CD1c-positive myeloid dendritic cell (primary cell): ENCODE data around the gene TSHZ2.
A peak's percentile ranks its signal among the peaks of the same experiment; 100 is the strongest.

Experiments used
- DNase-seq: peaks from one replicate; pipeline ENCODE4 v3.0.0-alpha.2; 2016; ENCODE audit errors: extremely low spot score

TSHZ2 gene

GRCh38 chr20:53208110-53208832 lies 236.1 kb downstream of the TSHZ2 start:
- DNase-seq = no peak

- no peak for DNase-seq
Measured at GRCh38 chr20:53210041-53210440, 237.9 kb downstream of the TSHZ2 start.

- no peak for DNase-seq
Measured at GRCh38 chr20:53210931-53211330, 238.8 kb downstream of the TSHZ2 start.

- no peak for DNase-seq
Measured at GRCh38 chr20:53212018-53212417, 239.9 kb downstream of the TSHZ2 start.

GRCh38 chr20:53214392-53214791 lies 242.2 kb downstream of the TSHZ2 start:
- DNase-seq = no peak

GRCh38 chr20:53215166-53215565 lies 243.0 kb downstream of the TSHZ2 start:
- no peak for DNase-seq

- DNase-seq = no peak
Measured at GRCh38 chr20:53216478-53216855, 244.3 kb downstream of the TSHZ2 start.

GRCh38 chr20:53216856-53217576 lies 244.9 kb downstream of the TSHZ2 start:
- peak; percentile 64 for DNase-seq

- no peak for DNase-seq
Measured at GRCh38 chr20:53220482-53221307, 248.5 kb downstream of the TSHZ2 start.

GRCh38 chr20:53221731-53222130 lies 249.6 kb downstream of the TSHZ2 start:
- no peak for DNase-seq

GRCh38 chr20:53222416-53222815 lies 250.3 kb downstream of the TSHZ2 start:
- DNase-seq = no peak

GRCh38 chr20:53222932-53223331 lies 250.8 kb downstream of the TSHZ2 start:
- no peak for DNase-seq

GRCh38 chr20:53223626-53224172 lies 251.5 kb downstream of the TSHZ2 start:
- DNase-seq = no peak

GRCh38 chr20:53224851-53225250 lies 252.7 kb downstream of the TSHZ2 start:
- DNase-seq = no peak

GRCh38 chr20:53226826-53227225 lies 254.7 kb downstream of the TSHZ2 start:
- no peak for DNase-seq

- DNase-seq = no peak
Measured at GRCh38 chr20:53227523-53227922, 255.4 kb downstream of the TSHZ2 start.

- no peak for DNase-seq
Measured at GRCh38 chr20:53231061-53231460, 258.9 kb downstream of the TSHZ2 start.

GRCh38 chr20:53237461-53237860 lies 265.3 kb downstream of the TSHZ2 start:
- DNase-seq = no peak

GRCh38 chr20:53238121-53238660 lies 266.0 kb downstream of the TSHZ2 start:
- DNase-seq = no peak

- DNase-seq = no peak
Measured at GRCh38 chr20:53243152-53243551, 271.0 kb downstream of the TSHZ2 start.

GRCh38 chr20:53244711-53245110 lies 272.6 kb downstream of the TSHZ2 start:
- DNase-seq = no peak

- DNase-seq = no peak
Measured at GRCh38 chr20:53245574-53245973, 273.4 kb downstream of the TSHZ2 start.
